Esophagus muscularis mucosa (tissue), 3 donors: ENCODE measurements around the gene KLHL1.

ENCODE experiments used
- EP300 ChIP-seq: sonication (generic); formaldehyde crosslinking; IDR thresholded peaks from one replicate; pipeline ENCODE4 v1.6.1; 2017; ENCODE audit warnings: antibody characterized with exemption
- POLR2AphosphoS5 ChIP-seq, 2 donors: sonication (generic); formaldehyde crosslinking; IDR thresholded peaks; one replicate each; pipeline ENCODE4 v1.6.1; 2017; ENCODE audit warnings: antibody characterized with exemption in 2 of 2

- TF ChIP-seq EP300 (no peak), POLR2AphosphoS5 (IDR thresholded peaks at IDR 0.05) (no peak)
Measured at GRCh38 chr13:69856331-69856730, 251.9 kb downstream of the KLHL1 start.
